ENCODE results near the gene SLC7A10. TPM values are rescaled to one million over a fixed set of nuclear protein-coding genes. Genes with fewer than 3 reads are reported as not detected.

Gene SLC7A10
- total and polyA plus RNA-seq, 7 donors = 0.27 to 1.4 (median 1.1) TPM; not detected in 4

GRCh38 chr19:33267706-33268105, 42.1 kb upstream of the SLC7A10 start:
- no peaks in the 10 kb centered on the region for H3K36me3 ChIP-seq
- intact Hi-C loops (cut with DNase I) = no loop called here
- DNase-seq = no peak
- H3K4me1 ChIP-seq = no peaks in the 10 kb centered on the region
- H3K4me3 ChIP-seq = no peak overlapping the region
- TF ChIP-seq POLR2AphosphoS5 (IDR thresholded peaks at IDR 0.05) = no peak
- no peak for TF ChIP-seq POLR2A (IDR thresholded peaks at IDR 0.05)
- no peak for TF ChIP-seq EP300 (IDR thresholded peaks at IDR 0.05)
- no peak for TF ChIP-seq CTCF (IDR thresholded peaks at IDR 0.05)
- no peaks in the 10 kb centered on the region for H3K9me3 ChIP-seq
- WGBS, 2 donors = 79 to 81% methylated on average over 14 of the region's 14 CpGs
- H3K27ac ChIP-seq = no peak overlapping the region
- no peaks in the 10 kb centered on the region for H3K27me3 ChIP-seq

GRCh38 chr19:33266974-33267484, 41.4 kb upstream of the SLC7A10 start:
- no peaks in the 10 kb centered on the region for H3K27me3 ChIP-seq
- no peaks in the 10 kb centered on the region for H3K9me3 ChIP-seq
- H3K27ac ChIP-seq = no peak overlapping the region
- TF ChIP-seq CTCF (IDR thresholded peaks at IDR 0.05) = no peak
- no peak for TF ChIP-seq POLR2A (IDR thresholded peaks at IDR 0.05)
- no peak for TF ChIP-seq POLR2AphosphoS5 (IDR thresholded peaks at IDR 0.05)
- TF ChIP-seq EP300 (IDR thresholded peaks at IDR 0.05) = no peak
- 81 to 82% methylated on average over 20 of the region's 20 CpGs for WGBS, 2 donors
- no peak overlapping the region for H3K4me3 ChIP-seq
- intact Hi-C loops (cut with DNase I) = no loop called here
- DNase-seq = no peak
- no peaks in the 10 kb centered on the region for H3K4me1 ChIP-seq
- no peaks in the 10 kb centered on the region for H3K36me3 ChIP-seq

GRCh38 chr19:33264881-33265445, 39.3 kb upstream of the SLC7A10 start:
- Histone ChIP-seq H3K4me1 (no peaks in the 10 kb centered on the region), H3K27ac (no peak overlapping the region), H3K36me3 (no peaks in the 10 kb centered on the region), H3K9me3 (no peaks in the 10 kb centered on the region), H3K27me3 (no peaks in the 10 kb centered on the region), H3K4me3 (no peak overlapping the region)
- no peak for DNase-seq
- TF ChIP-seq CTCF (IDR thresholded peaks at IDR 0.05) (no peak), EP300 (IDR thresholded peaks at IDR 0.05) (no peak), POLR2A (IDR thresholded peaks at IDR 0.05) (no peak), POLR2AphosphoS5 (IDR thresholded peaks at IDR 0.05) (no peak)
- intact Hi-C loops (cut with DNase I) = no loop called here
- 90 to 92% methylated on average over 14 of the region's 14 CpGs for WGBS, 2 donors

- Histone ChIP-seq H3K4me1 (no peaks in the 10 kb centered on the region), H3K27ac (no peak overlapping the region), H3K27me3 (no peaks in the 10 kb centered on the region), H3K36me3 (no peaks in the 10 kb centered on the region), H3K4me3 (no peak overlapping the region), H3K9me3 (no peaks in the 10 kb centered on the region)
- 91 to 92% methylated on average over 25 of the region's 25 CpGs for WGBS, 2 donors
- TF ChIP-seq CTCF (IDR thresholded peaks at IDR 0.05) = no peak
- no peak for TF ChIP-seq POLR2A (IDR thresholded peaks at IDR 0.05)
- no peak for TF ChIP-seq POLR2AphosphoS5 (IDR thresholded peaks at IDR 0.05)
- no peak for TF ChIP-seq EP300 (IDR thresholded peaks at IDR 0.05)
- intact Hi-C loops (cut with DNase I) = no loop called here
- no peak for DNase-seq
Measured at GRCh38 chr19:33263325-33264023, 37.8 kb upstream of the SLC7A10 start.
